Stimulated activated CD4-positive, alpha-beta T cell treated with anti-CD3 and anti-CD28 coated beads, TNF-alpha, amount 100 ng/mL, for 48 hours (primary cell): Measurements from ENCODE around the gene NAA80.
A peak's percentile ranks its signal among the peaks of the same experiment; 100 is the strongest.

ENCODE experiments used
- DNase-seq, 3 donors: peaks; one replicate each; pipeline ENCODE4 v3.0.0-alpha.2; 2020; ENCODE audit warnings: low read depth in 3 of 3

NAA80 gene

DNA sequence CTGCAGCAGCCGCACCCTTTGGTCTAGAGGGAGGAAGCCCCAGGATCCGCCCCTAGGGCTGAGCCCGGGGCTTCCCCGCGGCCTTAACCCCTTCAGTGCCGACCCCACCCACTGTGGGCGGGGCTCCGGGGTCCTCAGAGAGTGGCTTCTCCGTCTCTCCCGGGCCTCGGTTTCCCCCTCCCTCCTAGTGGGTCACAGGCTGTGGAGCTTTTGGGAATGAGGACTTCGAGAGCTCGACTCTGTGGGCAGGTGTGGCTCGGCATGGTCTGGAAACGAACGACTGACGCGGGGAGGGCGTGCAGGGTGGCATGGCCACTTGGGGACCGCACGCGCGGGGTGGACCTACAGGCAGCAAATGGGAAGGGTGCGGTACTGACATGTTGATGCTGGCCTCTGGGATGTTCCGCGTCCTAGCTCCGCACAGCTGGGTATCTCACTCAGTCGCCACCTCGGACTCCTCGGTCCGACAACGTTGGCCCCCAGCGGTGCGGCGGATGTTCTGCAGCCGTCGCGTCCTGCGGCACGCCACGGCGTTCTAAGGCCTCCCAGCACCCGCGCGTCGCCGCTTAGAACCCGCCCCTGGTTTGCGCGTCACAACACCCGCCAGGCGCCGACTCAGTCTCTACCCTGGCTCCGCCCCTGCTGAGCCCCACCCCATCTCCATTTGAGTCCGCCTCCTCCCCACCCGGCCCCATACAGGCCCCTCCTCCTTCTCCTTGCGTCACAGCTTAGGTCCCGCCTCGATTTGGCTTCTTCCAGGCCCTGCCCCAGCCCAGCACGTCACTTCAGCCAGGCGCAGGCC lies at the start of gene NAA80, which contains the start of gene HYAL3:
TSS of gene NAA80 (minus strand) at position 570 of the 802 bp plus-strand sequence. CDS start 1,942 bp downstream, outside the sequence.
TSS of gene HYAL3 (minus strand) at position 570 of the 802 bp plus-strand sequence. CDS start 3,803 bp downstream, outside the sequence.
- peak; percentile 97 to 99 (median 98) for DNase-seq

GRCh38 chr3:50347187-50347813 lies 48.1 kb upstream of the NAA80 start:
- DNase-seq: peak; percentile 39 to 57 (median 56)

DNA sequence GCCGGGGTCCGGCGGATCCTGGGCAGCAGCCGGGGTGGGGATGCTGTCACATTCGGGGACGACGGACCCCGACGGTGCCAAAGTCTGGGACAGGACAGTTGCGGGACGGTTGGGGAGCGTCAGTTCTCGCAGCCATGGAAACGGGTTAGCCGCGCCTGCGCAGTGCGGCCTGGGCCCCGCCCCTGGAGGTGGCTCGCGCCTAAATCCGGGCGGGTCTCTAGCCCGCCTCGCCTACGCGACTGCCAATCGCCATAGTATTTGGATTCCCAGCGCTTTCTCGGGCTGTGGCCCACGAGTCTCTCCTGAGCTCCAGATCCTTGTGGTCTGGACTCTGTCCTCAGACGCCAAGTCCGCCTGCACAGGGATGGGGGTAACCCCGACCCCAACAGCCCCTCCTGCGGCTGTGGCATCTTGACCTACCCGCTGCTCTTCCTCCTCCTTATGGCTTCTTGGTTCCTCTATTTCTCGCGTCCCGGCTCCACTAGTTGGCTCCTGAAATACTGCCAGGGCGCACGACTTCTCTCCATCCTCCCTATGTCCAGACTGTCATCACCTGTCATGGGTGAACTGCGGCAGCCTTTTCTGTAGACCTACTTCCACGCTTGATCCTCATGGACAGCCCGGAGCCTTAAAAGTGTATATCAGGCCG lies 46.5 kb upstream of the NAA80 start, which contains the start of gene ZMYND10:
TSS of gene ZMYND10 (minus strand) at position 147 of the 649 bp plus-strand sequence. CDS start 153 bp downstream, outside the sequence.
- DNase-seq: peak; percentile 59 to 70 (median 70)

GRCh38 chr3:50345008-50345407 lies 45.8 kb upstream of the NAA80 start:
- no peak for DNase-seq

- DNase-seq: no peak
Measured at GRCh38 chr3:50342813-50343633, 43.8 kb upstream of the NAA80 start.

DNA sequence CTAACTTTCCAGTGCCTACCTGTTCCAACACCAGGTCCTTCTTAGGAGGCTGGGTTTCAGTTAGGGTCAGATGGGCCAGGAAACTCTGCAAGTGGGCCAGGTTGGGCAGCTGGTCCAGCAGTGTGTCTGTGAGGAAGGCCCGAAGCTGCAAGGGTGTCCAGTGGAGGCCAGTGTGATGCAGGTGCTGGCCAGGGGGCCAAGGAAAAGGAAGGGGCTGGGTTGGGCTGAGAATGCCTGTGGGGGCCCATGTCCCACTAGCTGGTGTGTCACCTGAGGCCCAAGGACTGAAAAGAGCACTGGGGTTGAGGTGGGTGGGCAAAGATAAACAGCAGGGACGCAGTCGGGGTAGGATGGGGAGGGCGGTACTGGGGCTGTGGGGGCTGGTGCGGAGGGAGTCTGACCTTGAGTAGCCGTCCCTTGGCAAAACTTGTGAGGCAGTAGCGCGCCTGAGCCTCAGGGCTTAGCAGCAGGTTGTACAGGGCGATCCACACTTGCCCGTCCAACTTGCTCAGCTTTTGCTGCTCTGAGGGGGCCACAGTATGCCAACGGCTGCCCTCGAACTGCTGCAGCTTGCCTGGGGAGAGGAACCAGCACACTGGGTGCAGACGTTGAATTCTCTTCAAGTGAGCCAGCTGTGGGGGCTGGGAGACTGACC lies 42.9 kb upstream of the NAA80 start:
- DNase-seq: no peak

DNA sequence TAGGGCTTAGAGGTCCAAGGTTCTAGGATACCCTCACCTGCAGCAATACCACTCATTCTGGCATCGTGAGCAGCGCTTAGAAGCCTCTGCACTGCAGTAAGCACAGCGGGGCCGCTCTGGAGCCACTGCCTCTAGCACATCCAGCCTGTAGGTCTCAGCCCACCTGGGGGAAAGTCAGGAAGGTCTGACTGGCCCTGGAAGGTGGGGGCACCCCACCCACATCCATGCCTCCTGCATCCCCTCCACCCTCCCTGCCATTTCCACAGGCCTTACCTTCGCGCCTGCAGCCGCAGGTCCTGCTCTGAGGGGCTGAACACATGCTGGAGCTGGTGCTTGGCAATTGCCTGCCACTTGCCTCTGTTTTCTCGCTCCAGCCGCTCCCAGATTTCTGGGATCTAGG lies 42.3 kb upstream of the NAA80 start:
- DNase-seq: no peak

DNA sequence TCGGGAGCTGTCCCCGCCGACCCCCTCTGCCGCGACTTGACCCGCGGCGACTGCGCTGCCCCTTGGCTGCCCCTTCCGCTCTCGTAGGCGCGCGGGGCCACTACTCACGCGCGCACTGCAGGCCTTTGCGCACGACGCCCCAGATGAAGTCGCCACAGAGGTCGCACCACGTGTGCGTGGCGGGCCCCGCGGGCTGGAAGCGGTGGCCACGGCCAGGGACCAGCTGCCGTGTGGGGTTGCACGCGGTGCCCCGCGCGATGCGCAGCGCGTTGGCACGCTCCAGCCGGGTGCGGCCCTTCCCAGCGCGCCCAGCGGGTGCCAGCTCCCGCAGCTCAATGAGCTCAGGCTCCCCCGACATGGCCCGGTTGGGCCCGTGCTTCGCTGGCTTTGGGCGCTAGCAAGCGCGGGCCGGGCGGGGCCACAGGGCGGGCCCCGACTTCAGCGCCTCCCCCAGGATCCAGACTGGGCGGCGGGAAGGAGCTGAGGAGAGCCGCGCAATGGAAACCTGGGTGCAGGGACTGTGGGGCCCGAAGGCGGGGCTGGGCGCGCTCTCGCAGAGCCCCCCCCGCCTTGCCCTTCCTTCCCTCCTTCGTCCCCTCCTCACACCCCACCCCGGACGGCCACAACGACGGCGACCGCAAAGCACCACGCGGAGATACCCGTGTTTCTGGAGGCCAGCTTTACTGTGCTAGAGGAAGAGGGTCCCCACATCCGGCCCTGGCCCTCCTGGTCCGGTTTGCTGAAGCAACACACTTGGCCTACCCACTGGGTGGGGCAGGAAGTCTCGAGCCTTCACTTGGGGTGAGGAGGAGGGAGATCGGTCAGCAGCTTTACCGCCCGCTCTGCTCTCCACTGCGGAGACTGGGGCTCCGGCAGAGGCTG lies 41.5 kb upstream of the NAA80 start, which contains the start of gene RASSF1:
TSS of gene RASSF1 (minus strand) at position 389 of the 882 bp plus-strand sequence. CDS start at position 358, 31 bp downstream.
- peak in 2 of 3 donors; percentile 56 to 65 for DNase-seq

- DNase-seq: no peak
Measured at GRCh38 chr3:50340147-50340447, 40.9 kb upstream of the NAA80 start.

DNA sequence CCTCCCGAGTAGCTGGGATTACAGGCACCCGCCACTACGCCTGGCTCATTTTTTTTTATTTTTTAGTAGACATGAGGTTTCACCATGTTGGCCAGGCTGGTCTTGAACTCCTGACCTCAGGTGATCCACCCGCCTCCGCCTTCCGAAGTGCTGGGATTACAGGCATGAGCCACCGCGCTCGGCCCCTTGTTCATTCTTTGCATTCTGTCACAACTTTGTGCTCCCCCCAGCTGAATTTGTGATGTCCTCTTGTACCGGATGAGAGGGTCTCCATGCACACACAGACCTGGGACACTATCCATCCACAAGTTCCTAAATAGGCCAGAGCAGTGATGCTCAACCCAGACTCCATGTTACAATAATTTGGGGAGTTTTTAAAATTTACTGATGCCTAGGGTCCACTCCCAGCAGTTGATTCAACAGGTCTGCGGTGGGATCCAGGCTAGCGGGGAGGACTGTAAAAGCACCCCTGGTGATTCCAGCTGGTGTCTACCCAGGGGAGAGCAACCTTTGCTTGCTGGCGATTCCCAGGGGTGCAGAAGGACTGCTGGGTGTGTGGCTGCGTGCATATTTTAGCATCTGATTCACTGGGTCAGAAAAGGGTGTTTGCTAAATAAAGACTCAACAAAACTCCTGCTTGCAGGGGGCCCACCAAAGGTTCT lies 40.4 kb upstream of the NAA80 start:
- DNase-seq: no peak

GRCh38 chr3:50338965-50339364 lies 39.8 kb upstream of the NAA80 start:
- no peak for DNase-seq

DNA sequence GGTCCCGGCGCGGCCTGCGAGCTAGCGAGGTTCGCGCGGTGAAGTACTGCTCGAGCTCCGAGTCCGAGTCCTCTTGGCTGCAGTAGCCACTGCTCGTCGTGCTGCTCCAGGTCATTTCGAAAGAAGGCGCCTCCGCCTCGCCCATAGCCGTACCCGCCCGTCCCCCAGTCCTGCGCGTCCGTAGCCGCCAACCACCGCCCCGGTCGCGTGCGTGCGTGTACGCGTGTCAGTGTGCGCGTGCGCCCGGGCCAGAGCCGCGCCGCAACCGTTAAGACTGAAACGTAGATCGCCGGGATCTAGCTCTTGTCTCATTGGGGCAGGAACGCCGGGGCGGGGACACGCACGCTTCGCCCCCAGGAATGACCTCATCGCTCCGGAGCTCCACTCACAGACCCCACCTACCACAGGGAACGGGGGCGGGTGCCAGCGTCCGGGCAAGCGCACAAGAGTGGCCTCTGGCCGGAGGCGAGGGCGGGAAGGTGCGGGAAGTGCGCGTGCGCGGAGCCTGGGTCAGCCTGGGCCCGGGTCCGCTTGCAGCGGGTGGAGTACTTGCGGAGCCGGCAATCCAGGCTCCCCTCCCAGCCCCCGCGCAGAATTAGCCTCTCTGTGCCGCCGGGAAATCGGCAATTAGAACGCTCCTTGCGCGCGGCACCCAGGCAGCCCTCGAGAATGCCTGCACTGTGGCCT lies 38.1 kb upstream of the NAA80 start:
- DNase-seq: peak; percentile 94 to 97 (median 95)

DNA sequence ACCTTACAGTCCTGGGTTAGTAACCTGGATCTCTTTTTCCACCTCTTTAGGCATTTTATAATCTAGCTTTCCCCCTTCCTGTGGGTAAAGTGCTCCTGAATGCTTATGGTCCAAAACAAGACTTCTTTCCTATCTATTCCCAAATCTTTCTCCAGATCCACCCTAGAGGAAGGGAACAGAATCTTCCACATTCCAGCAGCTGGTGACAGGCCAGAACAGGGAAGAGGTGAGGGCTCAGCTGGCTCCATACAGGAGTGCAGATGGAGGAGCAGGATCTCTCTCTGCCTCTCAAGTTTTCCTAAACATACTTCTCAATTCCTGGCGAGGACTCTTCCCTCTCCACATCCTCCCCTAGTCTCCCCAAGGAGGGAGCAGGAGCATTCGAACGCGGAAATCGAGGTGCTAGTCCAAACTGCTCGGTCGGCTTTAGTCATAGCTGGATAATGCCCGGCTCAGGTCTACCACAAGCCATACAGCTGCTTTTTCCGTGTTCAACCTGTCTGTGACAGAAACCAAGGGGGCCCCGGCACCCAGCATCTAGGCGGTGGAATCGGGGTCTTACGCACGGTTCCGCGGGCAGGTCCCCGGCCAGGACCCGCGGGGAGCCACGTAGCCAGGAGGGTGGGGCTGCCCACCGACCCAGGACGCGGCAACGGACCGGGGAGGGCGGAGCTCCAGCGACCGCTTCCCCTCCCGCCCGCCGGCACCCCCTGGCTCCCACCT lies 37.4 kb upstream of the NAA80 start:
- DNase-seq: no peak

GRCh38 chr3:50334339-50335075 lies 35.3 kb upstream of the NAA80 start:
- DNase-seq: no peak

- no peak for DNase-seq
Measured at GRCh38 chr3:50333744-50334328, 34.6 kb upstream of the NAA80 start.

DNA sequence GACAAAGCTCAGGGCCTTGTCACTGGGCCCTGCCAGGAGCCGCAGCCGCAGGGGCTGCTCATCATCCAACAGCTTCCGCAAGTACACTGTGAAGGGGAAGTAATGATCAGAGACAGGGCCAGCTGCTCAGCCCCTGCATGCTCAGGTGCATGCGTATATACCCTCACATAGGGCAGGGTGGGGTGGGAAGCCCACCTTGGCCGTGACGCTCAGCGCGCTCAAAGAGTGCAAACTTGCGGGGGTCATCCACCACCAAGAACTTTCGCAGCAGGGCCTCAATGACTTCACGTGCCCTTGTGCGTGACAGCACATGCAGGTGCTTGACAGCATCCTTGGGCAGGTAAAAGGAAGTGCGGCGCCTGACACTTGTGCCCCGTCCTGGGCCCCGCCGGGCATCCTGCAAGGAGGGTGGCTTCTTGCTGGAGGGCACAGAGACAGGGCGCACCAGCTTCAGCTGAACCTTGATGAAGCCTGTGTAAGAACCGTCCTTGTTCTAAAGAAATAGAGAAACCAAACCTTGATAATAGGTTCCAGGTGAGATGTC lies 32.2 kb upstream of the NAA80 start:
- no peak for DNase-seq

GRCh38 chr3:50330330-50330729 lies 31.1 kb upstream of the NAA80 start:
- no peak for DNase-seq
